HepG2 (cell line): ENCODE data around the gene ZDHHC24. TPM values are rescaled to one million over a fixed set of nuclear protein-coding genes. Genes with fewer than 3 reads are reported as not detected.

ENCODE experiments used
- CREM ChIP-seq, 2 experiments: sonication (generic) in 1 of 2; formaldehyde crosslinking in 1 of 2; IDR thresholded peaks; 2 replicates each; pipeline versions ENCODE4 v1.4.0 to v1.6.1; 2016 to 2020; ENCODE audit warnings: antibody characterized with exemption in 1 of 2, mild to moderate bottlenecking in 1 of 2, missing genetic modification reagents in 1 of 2
- ERF ChIP-seq: IDR thresholded peaks from 2 replicates; pipeline ENCODE4 v1.6.1; 2018; ENCODE audit warnings: missing biosample characterization, missing genetic modification reagents
- ESRRA ChIP-seq: sonication (generic); formaldehyde crosslinking; IDR thresholded peaks from 2 replicates; pipeline ENCODE4 v1.5.1; 2020; ENCODE audit warnings: mild to moderate bottlenecking, low read depth, missing genetic modification reagents
- HNRNPL ChIP-seq: fragments of 200-400 bp; formaldehyde crosslinking; IDR thresholded peaks from 2 replicates; pipeline ENCODE4 v1.6.1; 2017; ENCODE audit warnings: mild to moderate bottlenecking, low read depth, low read length
- MED13 ChIP-seq: sonication (generic); formaldehyde crosslinking; IDR thresholded peaks from 2 replicates; pipeline ENCODE4 v1.5.0; 2020; ENCODE audit warnings: missing genetic modification reagents
- RCOR2 ChIP-seq: IDR thresholded peaks from 2 replicates; pipeline ENCODE4 v1.6.1; 2016; ENCODE audit warnings: missing biosample characterization, missing genetic modification reagents
- REST ChIP-seq, 2 experiments: IDR thresholded peaks; 2 replicates each; pipeline ENCODE4 v1.6.1; 2011 to 2012; ENCODE audit warnings: low read length in 2 of 2, borderline replicate concordance in 1 of 2, low read depth in 1 of 2, mild to moderate bottlenecking in 1 of 2, moderate library complexity in 1 of 2
- SAFB2 ChIP-seq: sonication (generic); formaldehyde crosslinking; IDR thresholded peaks from 2 replicates; pipeline ENCODE4 v1.5.1; 2020; ENCODE audit warnings: missing genetic modification reagents, low read depth, mild to moderate bottlenecking, borderline replicate concordance
- TCF7 ChIP-seq: sonication (generic); IDR thresholded peaks from 2 replicates; pipeline ENCODE4 v1.6.1; 2016; ENCODE audit warnings: antibody characterized with exemption, low read depth
- ZBTB43 ChIP-seq: sonication (generic); formaldehyde crosslinking; conservative IDR thresholded peaks from 2 replicates; pipeline ENCODE4 v1.4.0; 2020; ENCODE audit warnings: missing genetic modification reagents
- ZBTB44 ChIP-seq: sonication (generic); formaldehyde crosslinking; IDR thresholded peaks from 2 replicates; pipeline ENCODE4 v1.4.0; 2020; ENCODE audit warnings: missing genetic modification reagents
- ZNF441 ChIP-seq: sonication (generic); formaldehyde crosslinking; IDR thresholded peaks from 2 replicates; pipeline ENCODE4 v1.7.0; 2021; ENCODE audit warnings: missing genetic modification reagents, borderline replicate concordance
- ZNF496 ChIP-seq: sonication (generic); formaldehyde crosslinking; IDR thresholded peaks from 2 replicates; pipeline ENCODE4 v1.8.1; 2023; ENCODE audit warnings: mild to moderate bottlenecking, moderate library complexity, missing genetic modification reagents; ENCODE audit not compliant: insufficient replicate concordance
- ZNF576 ChIP-seq: sonication (generic); formaldehyde crosslinking; IDR thresholded peaks from 2 replicates; pipeline ENCODE4 v1.4.0; 2020; ENCODE audit warnings: mild to moderate bottlenecking, missing genetic modification reagents
- ZNF644 ChIP-seq: IDR thresholded peaks from 2 replicates; pipeline ENCODE4 v1.6.1; 2016; ENCODE audit warnings: low read depth
- ZSCAN29 ChIP-seq: sonication (generic); formaldehyde crosslinking; conservative IDR thresholded peaks from 2 replicates; pipeline ENCODE4 v1.4.0; 2020; ENCODE audit warnings: mild to moderate bottlenecking, missing genetic modification reagents
- polyA plus RNA-seq, 8 experiments: library from polyadenylated mRNA; depleted of rRNA in 3 of 8; stranded (reverse) in 7 of 8; unstranded in 1 of 8; fragments of >200 nt; fragmentation: Illumina TruSeq in 4 of 8; extraction: Trizol in 4 of 8; gene quantifications; 2 replicates each; pipeline versions ENCODE4 v1.2.1 to v1.2.3, GENCODE V29; 2011 to 2016; ENCODE audit warnings: low read depth in 4 of 8, missing spikeins in 1 of 8, mixed read lengths in 1 of 8; ENCODE audit not compliant: insufficient read depth in 1 of 8
- total RNA-seq, 5 experiments: library from RNA; depleted of rRNA; stranded (reverse); fragments of >200 nt; fragmentation: Illumina TruSeq; extraction: Trizol; gene quantifications; 2 replicates each; pipeline ENCODE4 v1.2.3, GENCODE V29; 2016; ENCODE audit warnings: low read depth in 1 of 5
- TF ChIP-seq, protein P1 (sequence below): sonication (generic); formaldehyde crosslinking; IDR thresholded peaks from 2 replicates; pipeline ENCODE4 v1.5.1; 2020; ENCODE audit warnings: missing genetic modification reagents, mild to moderate bottlenecking, borderline replicate concordance

Gene ZDHHC24
- total and polyA plus RNA-seq, 2 of the 13 experiments (the other 11 are each of a cell fraction or from before 2014, with no cell fraction given): 4.3 TPM

DNA sequence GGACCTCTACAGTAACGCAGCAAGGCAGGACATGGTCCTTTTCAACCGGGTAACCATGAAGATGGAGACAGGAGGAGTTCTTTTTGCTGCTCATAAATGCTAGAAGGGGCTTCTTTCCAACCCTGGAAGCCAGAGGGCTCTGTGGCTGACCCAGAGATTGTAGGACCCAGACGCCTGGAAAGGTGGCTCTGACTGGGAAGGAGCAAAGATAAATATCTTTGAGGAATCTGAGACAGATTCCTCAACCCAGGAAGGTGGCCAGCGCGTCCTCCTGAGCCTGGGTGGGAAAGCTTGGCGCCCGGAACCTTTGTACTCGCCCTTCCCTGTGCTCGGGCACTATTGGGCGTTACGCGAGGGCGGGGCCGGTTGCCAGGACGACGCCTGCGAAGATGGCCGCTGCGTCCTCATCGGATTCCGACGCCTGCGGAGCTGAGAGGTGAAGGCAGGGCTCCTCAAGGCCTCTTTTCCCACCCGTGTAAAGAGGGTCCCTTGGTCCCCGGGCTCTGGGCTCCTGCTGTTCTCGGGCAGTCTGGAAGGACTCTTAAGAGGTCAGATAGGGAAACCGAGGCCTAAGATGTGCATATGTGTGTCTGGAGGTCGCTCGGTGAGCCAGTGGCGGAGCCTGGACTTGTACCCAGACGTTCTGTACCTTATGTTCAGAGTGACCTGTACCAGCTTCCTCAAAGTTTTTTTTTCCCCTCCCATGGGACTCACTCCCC is 35.4 kb downstream of the ZDHHC24 start, which contains the start of gene BBS1 (continued):
- TF ChIP-seq REST (IDR thresholded peaks at IDR 0.05; ENCODE audit: borderline replicate concordance in 1 of 2, low read depth in 1 of 2, low read length in 2 of 2) (no peak), SAFB2 (CRISPR knock-in tag) (no peak), CREM (IDR thresholded peaks at IDR 0.05) (peak; percentile 28; the same call in 1 of the 2 replicates), CREM (CRISPR knock-in tag; IDR thresholded peaks at IDR 0.05) (no peak), ZNF441 (peak; percentile 46; the same call in 1 of the 2 replicates), ERF (CRISPR knock-in tag) (peak; percentile 63), TCF7 (no peak), RCOR2 (0 out of 2 replicates have a peak, but pooled peaks have one; percentile 41), ZNF576 (CRISPR knock-in tag) (no peak; the same call in 1 of the 2 replicates), MED13 (CRISPR knock-in tag) (no peak), ZNF644 (CRISPR knock-in tag) (no peak), HNRNPL (0 out of 2 replicates have a peak, but pooled peaks have one; percentile 31), ZBTB44 (CRISPR knock-in tag) (no peak), ZBTB43 (CRISPR knock-in tag) (0 out of 2 replicates have a peak, but pooled peaks have one; percentile 31), ESRRA (peak; percentile 32; the same call in 1 of the 2 replicates), ZSCAN29 (no peak), ZNF496 (no peak)
- TF ChIP-seq, protein P1, sequence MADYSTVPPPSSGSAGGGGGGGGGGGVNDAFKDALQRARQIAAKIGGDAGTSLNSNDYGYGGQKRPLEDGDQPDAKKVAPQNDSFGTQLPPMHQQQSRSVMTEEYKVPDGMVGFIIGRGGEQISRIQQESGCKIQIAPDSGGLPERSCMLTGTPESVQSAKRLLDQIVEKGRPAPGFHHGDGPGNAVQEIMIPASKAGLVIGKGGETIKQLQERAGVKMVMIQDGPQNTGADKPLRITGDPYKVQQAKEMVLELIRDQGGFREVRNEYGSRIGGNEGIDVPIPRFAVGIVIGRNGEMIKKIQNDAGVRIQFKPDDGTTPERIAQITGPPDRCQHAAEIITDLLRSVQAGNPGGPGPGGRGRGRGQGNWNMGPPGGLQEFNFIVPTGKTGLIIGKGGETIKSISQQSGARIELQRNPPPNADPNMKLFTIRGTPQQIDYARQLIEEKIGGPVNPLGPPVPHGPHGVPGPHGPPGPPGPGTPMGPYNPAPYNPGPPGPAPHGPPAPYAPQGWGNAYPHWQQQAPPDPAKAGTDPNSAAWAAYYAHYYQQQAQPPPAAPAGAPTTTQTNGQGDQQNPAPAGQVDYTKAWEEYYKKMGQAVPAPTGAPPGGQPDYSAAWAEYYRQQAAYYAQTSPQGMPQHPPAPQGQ: no peak
